DOHH2 (cell line): ENCODE measurements around the gene NR1I3.

Experiments
- H3F3A ChIP-seq: fragments of 200-600 bp; sonication (generic), shearing (Covaris generic); 2 replicates; pipeline ENCODE4 v1.6.0; 2016; ENCODE audit warnings: antibody characterized with exemption, mild to moderate bottlenecking; ENCODE audit not compliant: control insufficient read depth, insufficient read depth
- H3K27ac ChIP-seq: fragments of 200-600 bp; sonication (generic); 2 replicates; pipeline ENCODE4 v1.5.1; 2014; ENCODE audit warnings: low read depth, mild to moderate bottlenecking, low read length, moderate library complexity
- H3K27me3 ChIP-seq: fragments of 200-600 bp; sonication (generic); 2 replicates; pipeline ENCODE4 v1.6.1; 2014; ENCODE audit warnings: mild to moderate bottlenecking, low read length, mixed read lengths; ENCODE audit not compliant: control insufficient read depth
- H3K36me3 ChIP-seq: fragments of 200-600 bp; sonication (generic); 2 replicates; pipeline ENCODE4 v1.6.1; 2014; ENCODE audit warnings: mild to moderate bottlenecking, low read length, moderate library complexity, mixed read lengths; ENCODE audit not compliant: control insufficient read depth
- H3K4me1 ChIP-seq: fragments of 200-600 bp; sonication (generic); 2 replicates; pipeline ENCODE4 v1.6.1; 2014; ENCODE audit warnings: mild to moderate bottlenecking, low read length, mixed read lengths; ENCODE audit not compliant: control insufficient read depth
- H3K4me2 ChIP-seq: fragments of 200-600 bp; sonication (generic); 2 replicates; pipeline ENCODE4 v1.6.0; 2014; ENCODE audit warnings: mild to moderate bottlenecking, low read length, moderate library complexity
- H3K4me3 ChIP-seq: fragments of 200-600 bp; sonication (generic); 2 replicates; pipeline ENCODE4 v1.5.1; 2014; ENCODE audit warnings: mild to moderate bottlenecking, low read length, mixed read lengths
- H3K79me2 ChIP-seq: fragments of 200-600 bp; sonication (generic); 2 replicates; pipeline ENCODE4 v1.6.1; 2014; ENCODE audit warnings: mild to moderate bottlenecking, low read length, mixed read lengths; ENCODE audit not compliant: control insufficient read depth
- H3K9me2 ChIP-seq: fragments of 200-600 bp; sonication (generic); replicated peaks from 2 replicates; pipeline ENCODE4 v1.6.1; 2014; ENCODE audit warnings: mild to moderate bottlenecking, low read length, mixed read lengths; ENCODE audit not compliant: control insufficient read depth
- H3K9me3 ChIP-seq: fragments of 200-600 bp; sonication (generic); 2 replicates; pipeline ENCODE4 v1.6.1; 2014; ENCODE audit warnings: antibody characterized with exemption, low read length, mixed read lengths; ENCODE audit not compliant: control insufficient read depth, insufficient read depth
- H4K20me1 ChIP-seq: fragments of 200-600 bp; sonication (generic); 2 replicates; pipeline ENCODE4 v1.6.0; 2014; ENCODE audit warnings: low read depth, mild to moderate bottlenecking, antibody characterized with exemption, low read length, moderate library complexity; ENCODE audit not compliant: control insufficient read depth, insufficient read depth
- CTCF ChIP-seq: fragments of 200-600 bp; sonication (generic); IDR thresholded peaks from one replicate; pipeline ENCODE4 v1.5.1; 2014; ENCODE audit warnings: antibody characterized with exemption, mild to moderate bottlenecking, low read depth, low read length; ENCODE audit not compliant: poor library complexity, severe bottlenecking
- EZH2phosphoT487 ChIP-seq: fragments of 200-600 bp; sonication (generic); IDR thresholded peaks from 2 replicates; pipeline ENCODE4 v1.6.1; 2017; ENCODE audit warnings: borderline replicate concordance, mild to moderate bottlenecking, antibody characterized with exemption, low read length, moderate library complexity, mixed read lengths

The NR1I3 gene

DNA sequence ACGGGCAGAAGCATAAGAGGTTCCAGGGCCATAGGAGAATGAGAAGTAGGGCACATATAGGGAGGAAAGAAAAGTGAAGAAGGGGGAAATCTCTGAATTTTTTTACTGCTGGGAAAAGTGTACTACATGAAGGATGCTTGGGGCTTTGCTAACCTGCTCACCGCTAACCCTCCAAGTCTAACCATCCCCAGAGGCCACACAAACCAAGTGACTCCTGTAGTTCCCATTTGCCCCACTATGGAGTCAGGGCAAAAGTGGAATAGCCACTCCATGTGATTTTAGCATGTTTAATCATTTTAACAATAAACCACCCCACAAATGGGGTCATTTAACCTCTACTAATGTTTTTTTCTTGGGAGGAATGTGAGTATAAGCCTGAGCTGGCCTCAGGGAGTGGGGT lies 47.1 kb upstream of the NR1I3 start:
- no peak for TF ChIP-seq EZH2phosphoT487
- TF ChIP-seq CTCF: no peak
- Histone ChIP-seq H3K27me3 (peaks cover 34% of the 10 kb centered on the region), H3K27ac (no peak overlapping the region), H3K4me2 (no peak overlapping the region), H3K36me3 (no peaks in the 10 kb centered on the region), H4K20me1 (no peaks in the 10 kb centered on the region), H3K9me3 (no peaks in the 10 kb centered on the region), H3K9me2 (no peaks in the 10 kb centered on the region), H3F3A (no peaks in the 10 kb centered on the region), H3K79me2 (no peaks in the 10 kb centered on the region), H3K4me3 (no peak overlapping the region), H3K4me1 (peaks cover 9% of the 10 kb centered on the region)

GRCh38 chr1:161282991-161283390 lies 45.0 kb upstream of the NR1I3 start:
- Histone ChIP-seq H4K20me1 (no peaks in the 10 kb centered on the region), H3K36me3 (no peaks in the 10 kb centered on the region), H3K9me3 (no peaks in the 10 kb centered on the region), H3K27ac (no peak overlapping the region), H3K27me3 (peaks cover 37% of the 10 kb centered on the region), H3K9me2 (no peaks in the 10 kb centered on the region), H3K4me2 (peak overlapping the region; percentile 24), H3K4me1 (peaks cover 9% of the 10 kb centered on the region), H3K79me2 (no peaks in the 10 kb centered on the region), H3F3A (no peaks in the 10 kb centered on the region), H3K4me3 (no peak overlapping the region)
- TF ChIP-seq CTCF: no peak
- no peak for TF ChIP-seq EZH2phosphoT487

DNA sequence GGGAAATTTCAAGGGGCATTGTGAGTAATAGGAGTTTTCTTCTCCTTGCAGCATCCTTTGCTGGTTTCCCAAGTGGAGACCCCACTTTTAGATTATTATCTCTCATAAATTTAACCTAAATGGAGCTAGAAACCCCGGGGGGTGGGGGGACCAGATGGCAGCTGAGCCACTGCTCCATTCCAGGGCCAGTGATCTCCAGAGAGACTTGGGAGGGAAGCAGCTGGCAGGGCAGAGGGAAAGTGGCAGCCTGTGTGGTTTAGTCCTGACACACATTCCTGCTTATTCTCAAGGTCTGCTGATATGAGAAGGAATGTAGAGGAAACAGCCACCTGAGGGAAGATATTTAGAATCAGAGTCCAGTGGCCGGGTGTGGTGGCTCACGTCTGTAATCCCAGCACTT lies 36.9 kb upstream of the NR1I3 start:
- Histone ChIP-seq H3K27me3 (peaks cover 34% of the 10 kb centered on the region), H3K79me2 (no peaks in the 10 kb centered on the region), H3K9me3 (no peaks in the 10 kb centered on the region), H3K4me2 (no peak overlapping the region), H3F3A (no peaks in the 10 kb centered on the region), H3K36me3 (no peaks in the 10 kb centered on the region), H4K20me1 (no peaks in the 10 kb centered on the region), H3K4me3 (no peak overlapping the region), H3K4me1 (no peaks in the 10 kb centered on the region), H3K9me2 (no peaks in the 10 kb centered on the region), H3K27ac (no peak overlapping the region)
- TF ChIP-seq CTCF (no peak), EZH2phosphoT487 (no peak)

DNA sequence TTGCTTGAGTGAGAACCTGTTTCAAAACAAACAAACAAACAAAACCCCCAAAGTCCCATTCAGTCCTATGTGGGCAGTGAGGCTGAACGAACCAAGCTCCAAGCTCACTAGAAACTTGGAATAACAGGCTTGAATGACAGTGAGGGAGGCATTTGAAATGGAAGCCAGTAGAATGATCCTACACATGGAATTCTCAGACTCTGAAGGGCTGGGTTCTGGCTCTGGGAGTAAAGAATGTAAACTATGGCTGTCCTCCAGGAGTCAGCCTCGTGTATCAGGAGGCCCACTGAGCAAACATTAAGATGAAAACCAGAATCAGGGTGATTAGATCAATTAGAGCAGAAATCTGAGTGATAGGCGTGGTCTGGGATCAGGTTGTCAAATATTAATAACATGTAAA lies 35.4 kb upstream of the NR1I3 start:
- TF ChIP-seq EZH2phosphoT487 (no peak), CTCF (no peak)
- Histone ChIP-seq H3K79me2 (no peaks in the 10 kb centered on the region), H3K27ac (no peak overlapping the region)

More for the DNA sequence above, 35.4 kb upstream of the NR1I3 start:
- H3F3A ChIP-seq: no peaks in the 10 kb centered on the region
- H3K4me2 ChIP-seq: no peak overlapping the region
- H3K9me2 ChIP-seq: no peaks in the 10 kb centered on the region
- no peaks in the 10 kb centered on the region for H4K20me1 ChIP-seq
- H3K36me3 ChIP-seq: no peaks in the 10 kb centered on the region
- peaks cover 32% of the 10 kb centered on the region for H3K27me3 ChIP-seq
- no peaks in the 10 kb centered on the region for H3K4me1 ChIP-seq
- no peaks in the 10 kb centered on the region for H3K9me3 ChIP-seq
- no peak overlapping the region for H3K4me3 ChIP-seq
